HG03139 (cell line): ENCODE data around the gene MEIS2.

ENCODE experiments used
- ATAC-seq: cut with Tn5 transposase; IDR thresholded peaks from one replicate; pipeline ENCODE4 v1.9.1; 2021; ENCODE audit not compliant: unreplicated experiment

Gene MEIS2

GRCh38 chr15:37098468-37099318 lies 1.7 kb downstream of the MEIS2 start:
- no peak for ATAC-seq

GRCh38 chr15:37097144-37097919 lies 3.0 kb downstream of the MEIS2 start:
- no peak for ATAC-seq

GRCh38 chr15:37096558-37097143 lies 3.7 kb downstream of the MEIS2 start:
- no peak for ATAC-seq

DNA sequence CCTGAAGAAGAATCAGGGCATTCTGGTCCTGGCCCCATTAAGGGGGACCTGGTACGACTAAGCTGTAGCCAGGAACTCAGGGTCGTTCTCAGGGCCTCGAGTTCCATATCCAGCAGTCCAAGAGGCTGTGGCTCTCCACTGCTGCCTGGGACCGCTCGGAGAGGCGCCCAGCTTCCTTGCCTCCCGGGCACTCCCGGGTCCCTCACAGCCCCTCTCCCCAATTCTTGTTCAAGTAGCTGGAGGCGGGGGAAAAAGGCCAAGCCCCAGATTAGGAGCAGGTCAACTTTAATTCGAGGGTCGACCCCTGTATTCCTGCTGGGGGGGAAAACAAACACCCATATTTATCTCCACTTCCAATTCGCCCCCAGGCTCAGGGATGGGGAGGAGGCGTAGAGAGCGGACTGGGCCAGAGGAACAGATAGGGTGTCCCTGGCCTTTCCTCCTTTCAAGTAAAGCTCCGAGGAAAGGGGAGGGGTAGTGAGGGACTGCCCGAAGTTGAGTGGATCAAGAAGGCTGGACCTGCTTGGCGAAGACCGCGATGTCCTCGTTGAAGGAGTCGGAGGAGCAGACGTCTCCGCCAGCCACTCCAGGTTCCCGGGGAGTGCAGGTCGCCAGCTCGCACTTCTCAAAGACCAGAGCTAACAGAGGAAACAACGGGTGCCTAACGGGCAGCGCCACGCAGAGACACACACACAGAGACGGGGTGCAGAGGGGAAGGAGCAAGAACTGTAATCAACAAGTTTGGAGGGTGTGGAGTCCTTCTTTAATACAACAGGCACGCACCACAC lies 4.4 kb downstream of the MEIS2 start:
- ATAC-seq: no peak

DNA sequence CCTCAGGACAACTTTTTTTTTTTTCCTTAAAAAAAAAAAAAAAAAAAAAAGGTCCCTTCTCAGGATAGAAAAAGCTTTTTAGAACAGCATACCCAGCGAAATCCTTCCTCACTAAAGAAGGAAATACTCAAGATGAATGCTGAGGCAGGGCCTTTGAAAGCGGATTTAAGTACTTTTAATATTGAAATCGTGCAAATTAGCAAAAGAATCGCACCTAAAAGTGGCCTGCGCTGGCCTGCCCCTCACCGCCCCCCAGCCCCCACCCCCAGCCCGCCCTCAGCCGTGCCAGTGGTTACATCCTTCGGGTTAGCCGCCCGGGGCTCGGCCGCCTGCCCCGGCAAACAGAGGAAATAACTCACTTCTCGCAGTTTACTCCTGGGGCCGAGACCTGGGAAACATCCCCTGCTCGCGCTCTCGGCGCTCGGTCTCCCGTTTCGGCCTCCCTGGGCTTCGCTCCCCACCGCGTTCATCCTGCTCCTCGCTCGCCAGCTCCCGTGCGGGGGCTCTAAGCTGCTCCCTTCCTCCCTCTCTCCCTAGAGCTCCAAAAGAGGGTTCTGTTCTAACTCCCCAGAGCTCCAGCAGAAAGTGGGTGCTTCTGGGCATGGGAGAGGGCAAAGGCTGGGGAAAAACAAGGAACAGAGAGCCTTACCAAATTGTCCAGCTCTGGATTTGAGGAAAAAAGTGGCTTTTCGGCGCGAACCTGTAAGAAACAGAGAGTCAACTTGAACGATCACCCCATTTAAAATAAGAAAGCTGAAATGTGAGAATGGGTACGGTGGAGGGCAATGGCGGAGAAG lies 5.2 kb downstream of the MEIS2 start:
- no peak for ATAC-seq

GRCh38 chr15:37094333-37094914 lies 5.9 kb downstream of the MEIS2 start:
- ATAC-seq: no peak

DNA sequence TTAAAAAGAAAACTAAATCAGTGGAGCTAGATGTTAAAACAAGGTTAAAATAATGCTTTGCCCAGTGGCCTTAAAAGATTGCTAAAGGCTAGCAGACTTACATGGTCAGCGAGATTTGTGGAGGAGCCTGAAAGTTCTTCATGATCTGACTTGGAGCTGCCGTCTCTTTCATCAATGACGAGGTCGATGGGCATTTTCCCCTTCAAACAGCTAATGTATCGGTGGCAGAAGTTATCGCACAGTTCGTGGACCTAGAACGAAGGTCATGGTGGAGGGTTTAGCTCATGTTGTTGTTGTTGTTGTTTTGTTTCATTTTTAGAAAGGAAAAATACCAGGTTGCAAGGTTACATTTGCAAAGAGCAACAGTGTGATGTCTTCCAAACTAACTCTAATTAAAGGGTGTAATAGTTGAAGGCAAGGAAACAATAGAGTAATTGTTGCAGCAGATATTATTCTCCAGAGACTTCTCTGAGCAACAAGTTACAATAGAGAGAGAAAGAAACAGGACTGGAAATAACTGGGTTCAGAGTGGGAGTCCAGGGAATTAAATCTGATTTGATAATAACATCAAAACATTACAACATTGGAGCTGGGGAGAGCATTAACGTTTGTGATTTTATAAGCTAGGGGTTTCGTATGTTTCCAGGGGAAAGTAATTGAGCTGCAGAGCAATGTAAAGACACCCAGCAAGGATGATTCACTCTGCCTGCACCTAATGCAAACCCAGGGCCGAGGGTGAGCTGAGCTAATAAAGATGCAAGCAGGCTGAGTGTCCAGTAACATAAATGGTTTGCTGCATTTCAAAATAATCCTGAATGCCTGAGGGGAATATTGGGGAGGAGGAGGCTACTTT lies 6.6 kb downstream of the MEIS2 start:
- no peak for ATAC-seq

DNA sequence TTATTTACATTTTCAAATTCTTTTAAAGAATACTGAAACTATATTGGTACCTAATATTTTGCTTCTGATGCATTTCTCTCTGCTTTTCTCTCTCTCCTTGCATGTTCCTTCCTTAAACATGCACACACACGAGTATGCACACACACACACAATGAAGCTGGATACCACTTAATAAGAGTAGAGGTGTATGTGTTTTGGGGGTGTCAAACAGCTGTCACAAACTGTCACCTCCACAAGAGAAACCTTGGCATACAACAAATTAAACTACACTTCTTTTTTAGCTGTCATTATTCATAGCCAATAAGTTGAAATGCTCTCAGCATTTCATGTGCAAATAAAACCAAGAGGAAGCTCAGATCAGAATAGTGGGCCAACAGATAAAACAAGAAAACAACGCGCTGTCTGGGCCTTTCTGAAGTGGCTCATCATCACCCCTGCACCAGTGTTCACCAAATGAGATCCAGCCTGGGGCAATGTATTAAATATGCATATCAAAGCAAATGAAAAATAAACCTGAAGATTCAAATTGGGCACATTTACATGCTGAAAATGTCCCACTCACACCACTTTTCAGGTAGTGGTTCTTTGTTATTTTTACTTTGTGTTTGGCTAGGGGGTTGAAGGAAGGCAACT lies 9.7 kb downstream of the MEIS2 start:
- ATAC-seq: no peak

- ATAC-seq: no peak
Measured at GRCh38 chr15:37088436-37088835, 11.9 kb downstream of the MEIS2 start.

DNA sequence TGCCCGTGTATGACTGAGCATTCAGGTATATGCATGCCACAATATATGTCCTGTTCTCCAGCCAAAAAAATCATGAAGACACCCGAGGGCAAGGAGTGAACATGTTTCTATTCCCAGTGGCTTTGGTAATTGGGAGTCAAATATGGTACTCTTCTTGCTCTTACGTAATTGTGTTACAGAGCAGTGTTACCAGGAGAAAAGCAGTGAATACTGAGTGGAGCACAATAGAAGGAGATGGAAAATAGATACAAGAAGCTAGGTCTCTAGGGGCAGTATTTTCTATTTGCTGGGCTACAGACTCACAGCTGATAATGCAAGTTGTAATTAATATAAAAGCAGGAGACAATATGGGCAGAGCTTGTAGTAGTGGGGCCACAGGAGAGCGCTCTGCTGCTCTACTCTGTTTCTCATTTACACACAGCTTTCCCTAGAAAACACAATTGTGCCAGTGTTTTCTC lies 13.2 kb downstream of the MEIS2 start:
- ATAC-seq: no peak

- no peak for ATAC-seq
Measured at GRCh38 chr15:37086521-37086920, 13.8 kb downstream of the MEIS2 start.

DNA sequence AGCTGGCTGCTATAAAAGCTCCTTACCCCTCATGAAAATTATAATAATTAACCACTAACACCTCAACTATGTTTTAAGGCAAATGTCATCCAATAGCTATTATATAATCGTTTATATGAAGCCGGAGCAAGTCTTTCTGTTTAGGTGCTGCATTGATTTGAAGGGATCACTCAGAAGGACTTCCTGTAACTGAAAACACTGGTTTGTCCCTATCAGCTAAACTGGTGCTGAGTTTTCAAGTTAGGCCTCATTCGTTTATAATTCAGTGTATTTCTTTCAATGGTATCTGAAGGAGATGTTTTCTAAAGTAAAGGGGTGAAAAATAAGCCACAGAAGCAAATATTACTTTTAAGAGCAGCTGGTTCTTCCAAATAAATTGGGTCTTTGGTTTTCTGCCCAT lies 14.2 kb downstream of the MEIS2 start:
- no peak for ATAC-seq

DNA sequence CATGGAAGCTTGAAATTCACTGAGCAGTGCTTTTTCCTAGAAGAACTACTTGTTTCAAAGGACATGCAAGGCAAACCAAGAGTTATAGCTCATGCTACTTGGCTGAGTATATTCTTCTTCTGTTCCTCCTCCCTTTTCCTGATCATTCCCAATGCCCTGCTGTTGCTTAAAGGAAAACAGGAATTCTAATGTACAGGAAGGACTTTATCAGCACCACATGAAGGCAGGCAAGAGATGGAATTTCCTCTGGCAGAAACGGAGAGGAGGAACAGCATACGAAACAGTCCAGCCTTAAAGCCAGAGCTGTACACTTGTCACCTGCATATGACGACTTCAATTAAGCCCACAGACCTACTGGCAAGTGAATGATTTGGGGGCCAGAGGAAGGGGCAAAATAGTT lies 15.7 kb downstream of the MEIS2 start:
- no peak for ATAC-seq

- no peak for ATAC-seq
Measured at GRCh38 chr15:37083610-37084009, 16.7 kb downstream of the MEIS2 start.

- ATAC-seq: no peak
Measured at GRCh38 chr15:37081983-37082382, 18.4 kb downstream of the MEIS2 start.

DNA sequence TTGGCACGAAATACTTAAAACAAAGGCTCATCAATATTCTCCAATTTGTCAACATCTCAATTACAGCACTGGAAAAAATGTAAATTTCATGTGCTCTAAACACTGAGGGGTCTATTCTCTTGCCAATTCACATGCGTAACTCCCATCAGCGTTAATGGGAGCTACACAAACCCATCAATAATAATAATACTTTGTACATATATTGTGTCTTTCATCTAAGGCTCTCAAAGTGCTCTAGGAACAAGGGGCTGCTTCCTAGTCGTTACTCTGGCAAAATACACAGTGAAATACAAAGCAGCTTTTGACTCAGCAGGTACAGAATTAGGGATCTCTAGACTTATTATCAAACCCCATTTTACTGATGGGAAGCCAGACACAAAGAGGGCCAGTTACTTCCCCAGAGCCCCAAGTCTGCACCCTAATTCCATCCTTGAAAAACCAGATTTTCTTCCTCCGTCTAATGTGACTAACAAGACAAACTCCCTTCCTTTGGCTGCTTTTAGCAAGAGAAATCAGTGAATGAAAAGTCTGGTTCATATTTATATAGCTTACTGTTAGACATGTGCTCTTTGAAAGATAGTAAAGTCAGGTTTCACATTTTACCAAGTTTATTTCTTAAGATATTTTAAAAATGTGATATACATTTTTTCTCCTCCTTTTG lies 20.0 kb downstream of the MEIS2 start:
- ATAC-seq: no peak

DNA sequence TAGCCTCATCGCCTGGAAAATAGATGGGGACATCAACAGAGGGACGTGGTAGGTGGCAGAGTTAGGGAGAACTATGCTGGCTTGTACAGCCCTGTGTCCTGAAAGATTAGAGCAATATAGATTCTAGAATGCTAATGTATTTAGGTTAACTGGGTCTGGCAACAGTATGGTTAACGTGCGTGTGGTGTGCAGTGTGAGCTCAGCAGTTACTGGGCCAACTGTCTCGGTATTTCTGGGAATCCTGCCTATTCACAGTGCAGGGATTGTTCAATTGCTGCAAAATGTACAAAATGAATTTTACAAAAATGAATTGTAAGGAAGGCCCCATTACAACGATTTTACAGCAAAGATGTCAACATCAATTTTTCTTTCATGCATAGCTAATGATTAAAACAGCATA lies 20.6 kb downstream of the MEIS2 start:
- no peak for ATAC-seq

DNA sequence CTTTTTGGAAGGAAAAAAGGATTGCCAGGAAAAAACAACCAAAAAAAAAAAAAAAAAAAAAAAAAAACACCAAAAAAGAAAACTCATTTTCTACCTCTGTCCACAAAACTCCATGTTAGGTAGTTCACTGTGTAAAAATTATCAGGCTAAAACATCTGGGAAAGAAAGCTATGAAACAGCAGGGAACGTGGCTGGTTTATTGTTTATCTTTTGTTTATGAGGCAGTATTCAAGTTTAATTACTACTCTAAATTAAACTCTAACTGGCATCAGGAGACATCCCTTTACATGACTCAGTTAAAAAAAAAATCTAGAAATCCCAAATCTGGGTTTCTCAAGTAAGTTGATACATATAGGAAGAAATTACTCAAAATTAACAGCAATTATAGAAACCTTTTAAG lies 21.8 kb downstream of the MEIS2 start:
- ATAC-seq: no peak
